Esophagus muscularis mucosa (tissue), 4 donors: Measurements from ENCODE around the gene LMO4. TPM values are rescaled to one million over a fixed set of nuclear protein-coding genes. Genes with fewer than 3 reads are reported as not detected.

ENCODE experiments used
- DNase-seq: peaks from one replicate; pipeline ENCODE4 v3.0.0-alpha.2; 2017; ENCODE audit errors: extremely low spot score
- H3K27ac ChIP-seq, 4 donors: fragments of 200-600 bp; sonication (generic); replicated peaks in 1 of 4; 1 replicate in 3 of 4; 2 replicates in 1 of 4; pipeline ENCODE4 v1.5.1; 2016 to 2019; ENCODE audit warnings: mild to moderate bottlenecking in 1 of 4
- H3K27me3 ChIP-seq, 4 donors: fragments of 200-600 bp; sonication (generic); one replicate each; pipeline versions ENCODE4 v1.5.1 to v1.6.0; 2016 to 2019
- H3K36me3 ChIP-seq, 4 donors: fragments of 200-600 bp; sonication (generic); one replicate each; pipeline ENCODE4 v1.5.1; 2016 to 2019
- H3K4me1 ChIP-seq, 4 donors: fragments of 200-600 bp; sonication (generic); one replicate each; pipeline ENCODE4 v1.5.1; 2016 to 2019
- H3K4me3 ChIP-seq, 4 donors: fragments of 200-600 bp; sonication (generic); 1 replicate in 2 of 4; 2 replicates in 2 of 4; pipeline ENCODE4 v1.5.1; 2016 to 2019; ENCODE audit warnings: mild to moderate bottlenecking in 4 of 4, moderate library complexity in 1 of 4
- H3K9me3 ChIP-seq, 4 donors: fragments of 200-600 bp; sonication (generic); 1 replicate in 3 of 4; 2 replicates in 1 of 4; pipeline ENCODE4 v1.5.1; 2016 to 2019
- EP300 ChIP-seq: sonication (generic); formaldehyde crosslinking; IDR thresholded peaks from one replicate; pipeline ENCODE4 v1.6.1; 2017; ENCODE audit warnings: antibody characterized with exemption
- POLR2A ChIP-seq: fragments of 450-650 bp; IDR thresholded peaks from one replicate; pipeline ENCODE4 v1.6.1; 2017; ENCODE audit warnings: antibody characterized with exemption, moderate library complexity, mild to moderate bottlenecking, low read depth
- POLR2AphosphoS5 ChIP-seq, 2 donors: sonication (generic); formaldehyde crosslinking; IDR thresholded peaks; one replicate each; pipeline ENCODE4 v1.6.1; 2017; ENCODE audit warnings: antibody characterized with exemption in 2 of 2
- WGBS: methylation state at CpG from one replicate; pipeline ENCODE4 v1.1.5; 2018; 5-methylcytosine and 5-hydroxymethylcytosine counted together
- intact Hi-C: fragments of 100-400 bp; cut with DNase I; formaldehyde crosslinking; loops from one replicate; pipeline ENCODE4 v1.15.1; 2023
- total RNA-seq, 4 donors: library from RNA; depleted of rRNA; stranded (reverse); fragments of >200 nt; gene quantifications; one replicate each; pipeline versions ENCODE4 v1.1.0 to v1.2.1, GENCODE V29; 2016
- TF ChIP-seq, protein P1 (sequence below), 3 experiments: fragments of 200-600 bp in 2 of 3; fragments of 450-650 bp in 1 of 3; sonication (generic) in 2 of 3; IDR thresholded peaks; one replicate each; pipeline ENCODE4 v1.5.1; 2017 to 2019; ENCODE audit warnings: antibody characterized with exemption in 3 of 3, mild to moderate bottlenecking in 2 of 3, moderate library complexity in 1 of 3

The LMO4 gene
- total RNA-seq, 4 donors from 2014 or later, result 43.2 to 54.4 (median 47.7) TPM

DNA sequence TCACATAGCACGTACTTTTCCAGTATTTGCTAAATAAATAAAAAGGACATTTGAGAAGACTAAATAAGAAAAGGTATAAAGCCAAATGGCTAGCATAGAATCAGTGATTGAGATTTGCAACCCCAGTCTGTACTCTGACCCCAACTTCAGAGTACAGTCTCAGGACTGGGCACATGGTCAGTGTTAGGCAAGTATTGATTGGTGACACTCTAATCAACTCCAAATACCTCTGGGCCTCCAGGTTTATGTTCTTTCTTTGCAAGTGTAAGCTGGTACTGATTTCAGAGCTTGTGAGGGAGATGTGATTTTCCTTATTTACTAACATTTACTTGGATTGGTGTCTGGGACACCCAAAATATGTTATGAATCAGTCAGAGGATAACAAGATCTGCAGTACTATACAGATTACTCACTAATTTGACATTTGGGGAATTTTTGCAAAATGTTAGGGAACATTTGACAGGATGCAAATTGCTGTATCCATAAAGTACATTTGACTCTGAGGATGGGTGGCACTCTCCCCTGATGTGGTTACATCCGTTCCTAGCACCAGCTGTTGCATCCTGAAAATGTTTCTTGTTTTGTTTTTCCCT is 34.2 kb downstream of the LMO4 start:
- intact Hi-C loops, result no loop called here
- Histone ChIP-seq H3K27me3 (no peaks in the 10 kb centered on the region), H3K9me3 (no peaks in the 10 kb centered on the region), H3K27ac (no peak overlapping the region), H3K36me3 (no peaks in the 10 kb centered on the region), H3K4me1 (peaks cover 0 to 4% (median 2%) of the 10 kb centered on the region in 4 donors), H3K4me3 (no peak overlapping the region)
- DNase-seq, result no peak
- 98% methylated on average over 2 of the region's 2 CpGs for WGBS
- TF ChIP-seq, protein P1, sequence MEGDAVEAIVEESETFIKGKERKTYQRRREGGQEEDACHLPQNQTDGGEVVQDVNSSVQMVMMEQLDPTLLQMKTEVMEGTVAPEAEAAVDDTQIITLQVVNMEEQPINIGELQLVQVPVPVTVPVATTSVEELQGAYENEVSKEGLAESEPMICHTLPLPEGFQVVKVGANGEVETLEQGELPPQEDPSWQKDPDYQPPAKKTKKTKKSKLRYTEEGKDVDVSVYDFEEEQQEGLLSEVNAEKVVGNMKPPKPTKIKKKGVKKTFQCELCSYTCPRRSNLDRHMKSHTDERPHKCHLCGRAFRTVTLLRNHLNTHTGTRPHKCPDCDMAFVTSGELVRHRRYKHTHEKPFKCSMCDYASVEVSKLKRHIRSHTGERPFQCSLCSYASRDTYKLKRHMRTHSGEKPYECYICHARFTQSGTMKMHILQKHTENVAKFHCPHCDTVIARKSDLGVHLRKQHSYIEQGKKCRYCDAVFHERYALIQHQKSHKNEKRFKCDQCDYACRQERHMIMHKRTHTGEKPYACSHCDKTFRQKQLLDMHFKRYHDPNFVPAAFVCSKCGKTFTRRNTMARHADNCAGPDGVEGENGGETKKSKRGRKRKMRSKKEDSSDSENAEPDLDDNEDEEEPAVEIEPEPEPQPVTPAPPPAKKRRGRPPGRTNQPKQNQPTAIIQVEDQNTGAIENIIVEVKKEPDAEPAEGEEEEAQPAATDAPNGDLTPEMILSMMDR (IDR thresholded peaks at IDR 0.05), result no peak
- no peak for TF ChIP-seq EP300
- TF ChIP-seq POLR2A, result no peak
- no peak for TF ChIP-seq POLR2AphosphoS5 (IDR thresholded peaks at IDR 0.05)

DNA sequence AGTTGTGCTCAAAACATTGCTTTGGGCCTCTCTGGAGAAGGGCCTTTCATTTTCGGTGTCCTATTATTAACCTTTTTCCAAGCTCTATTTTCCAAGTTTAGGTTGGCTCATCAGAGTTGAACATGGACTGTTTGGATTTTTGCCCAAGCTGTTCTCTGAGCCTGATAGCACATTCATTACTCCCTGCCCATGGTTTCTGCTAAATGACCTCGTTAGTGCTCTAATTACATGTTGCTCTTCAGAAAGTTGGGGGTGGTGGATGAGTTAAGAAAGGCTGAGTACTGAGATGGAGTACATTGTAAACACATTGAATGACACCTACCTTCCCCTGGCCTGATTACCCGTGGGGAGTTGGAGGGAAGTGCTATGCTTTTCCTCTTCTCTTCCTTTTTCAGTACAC is 38.9 kb downstream of the LMO4 start:
- TF ChIP-seq EP300, result no peak
- TF ChIP-seq POLR2AphosphoS5 (IDR thresholded peaks at IDR 0.05), result no peak
- TF ChIP-seq, protein P1 (IDR thresholded peaks at IDR 0.05), result no peak
- no peak for TF ChIP-seq POLR2A
- Histone ChIP-seq H3K4me3 (no peak overlapping the region), H3K4me1 (peaks cover 0 to 13% (median 7%) of the 10 kb centered on the region in 4 donors), H3K9me3 (no peaks in the 10 kb centered on the region), H3K27ac (no peak overlapping the region), H3K36me3 (no peaks in the 10 kb centered on the region), H3K27me3 (no peaks in the 10 kb centered on the region)
- 74% methylated on average over 3 of the region's 3 CpGs for WGBS
- intact Hi-C loops, result no loop called here
- no peak for DNase-seq

DNA sequence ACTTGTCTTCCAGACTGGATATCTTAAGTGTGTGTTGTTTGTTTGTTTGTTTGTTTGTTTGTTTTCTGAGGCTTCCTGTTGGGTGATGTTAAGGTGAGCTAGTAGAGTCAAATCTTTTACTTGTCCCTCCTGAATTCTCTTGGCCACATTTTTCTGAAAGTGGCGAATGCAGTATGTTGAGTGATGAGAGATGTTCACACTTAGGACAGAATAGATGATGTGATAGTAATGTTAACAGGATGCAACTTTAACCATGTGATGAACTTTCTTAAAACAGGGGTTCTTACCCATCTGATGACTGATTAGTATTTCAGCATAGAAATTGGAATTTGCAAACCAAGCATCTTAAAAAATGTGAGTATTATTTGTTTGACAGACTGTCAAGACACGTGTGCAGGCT is 40.2 kb downstream of the LMO4 start:
- no peak for DNase-seq
- no peak for TF ChIP-seq POLR2AphosphoS5 (IDR thresholded peaks at IDR 0.05)
- TF ChIP-seq, protein P1 (IDR thresholded peaks at IDR 0.05), result no peak
- TF ChIP-seq EP300, result no peak
- no peak for TF ChIP-seq POLR2A
- Histone ChIP-seq H3K4me1 (peaks cover 0 to 13% (median 7%) of the 10 kb centered on the region in 4 donors), H3K27me3 (no peaks in the 10 kb centered on the region), H3K36me3 (no peaks in the 10 kb centered on the region), H3K9me3 (no peaks in the 10 kb centered on the region), H3K27ac (no peak overlapping the region), H3K4me3 (no peak overlapping the region)
- intact Hi-C loops, result no loop called here
- 77% methylated on average over 2 of the region's 2 CpGs for WGBS

DNA sequence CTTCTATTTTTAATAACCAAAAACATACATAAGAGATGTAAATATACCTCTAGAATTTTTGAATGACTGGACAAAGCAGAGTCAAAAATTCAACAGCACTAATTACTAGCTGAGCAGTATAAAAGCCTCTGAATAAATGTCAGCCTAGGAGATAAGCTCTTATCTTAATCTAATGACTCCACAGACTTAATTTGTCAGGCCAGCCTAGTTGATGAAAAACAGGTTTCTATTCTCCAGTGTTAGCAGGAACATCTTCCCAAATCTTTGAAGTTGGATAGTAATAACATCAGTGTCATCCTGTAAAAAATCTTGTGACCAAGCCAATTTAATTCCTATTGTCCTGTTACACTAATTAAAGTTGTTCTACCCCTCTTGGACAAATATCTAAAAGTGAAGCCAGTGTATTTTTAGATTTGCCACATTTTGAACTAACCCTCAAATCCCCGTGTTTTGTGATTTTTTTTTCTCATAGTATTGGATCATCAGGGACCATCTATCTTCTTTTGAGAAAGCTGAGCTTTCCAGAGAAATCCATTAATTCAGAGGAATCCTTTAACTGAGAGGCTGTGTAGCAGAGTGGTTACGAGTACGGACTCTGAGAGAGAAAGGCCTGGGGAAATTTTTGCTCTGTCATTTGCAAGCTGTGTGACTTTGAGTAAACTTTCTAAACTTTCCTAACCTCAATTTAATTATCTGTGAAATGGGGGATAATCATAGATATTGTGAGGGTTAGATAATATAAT is 41.2 kb downstream of the LMO4 start:
- no peak overlapping the region for H3K4me3 ChIP-seq
- intact Hi-C loops, result no loop called here
- WGBS, result 54% methylated on average over 3 of the region's 3 CpGs

More for the DNA sequence above, 41.2 kb downstream of the LMO4 start:
- no peak for TF ChIP-seq EP300
- TF ChIP-seq POLR2A, result no peak
- TF ChIP-seq, protein P1 (IDR thresholded peaks at IDR 0.05), result no peak
- no peak for TF ChIP-seq POLR2AphosphoS5 (IDR thresholded peaks at IDR 0.05)
- H3K4me1 ChIP-seq, result peaks cover 0 to 13% (median 7%) of the 10 kb centered on the region in 4 donors
- H3K36me3 ChIP-seq, result no peaks in the 10 kb centered on the region
- H3K27ac ChIP-seq, result no peak overlapping the region
- DNase-seq, result no peak
- H3K9me3 ChIP-seq, result no peaks in the 10 kb centered on the region
- no peaks in the 10 kb centered on the region for H3K27me3 ChIP-seq
